ENCODE measurements around the gene SLC38A10.

- TF ChIP-seq SRF (IDR thresholded peaks at IDR 0.05; ENCODE audit: low read depth, low read length), result no peak
- TF ChIP-seq PBX3 (CRISPR knock-in tag; IDR thresholded peaks at IDR 0.05; ENCODE audit: borderline replicate concordance), result no peak
- TF ChIP-seq ATF1 (CRISPR knock-in tag; IDR thresholded peaks at IDR 0.05), result no peak
- no peak for TF ChIP-seq CTCF (CRISPR knock-in tag; IDR thresholded peaks at IDR 0.05)
- TF ChIP-seq SATB2 (CRISPR knock-in tag; IDR thresholded peaks at IDR 0.05), result no peak
- no peak for TF ChIP-seq REST (IDR thresholded peaks at IDR 0.05; ENCODE audit: borderline replicate concordance in 1 of 2, low read depth in 1 of 2, low read length in 2 of 2)
- no peak for TF ChIP-seq GABPA (IDR thresholded peaks at IDR 0.05; ENCODE audit: low read depth, low read length)
- TF ChIP-seq GABPA (CRISPR knock-in tag; IDR thresholded peaks at IDR 0.05; ENCODE audit: low read depth), result peak; percentile 62; the same call in 1 of the 2 replicates
- no peak for TF ChIP-seq ZNF10 (CRISPR knock-in tag; IDR thresholded peaks at IDR 0.05; ENCODE audit: borderline replicate concordance, low read depth)
- no peak for TF ChIP-seq ZNF282 (IDR thresholded peaks at IDR 0.05; ENCODE audit: partially characterized antibody)
- no peak for TF ChIP-seq BRF2 (CRISPR knock-in tag; IDR thresholded peaks at IDR 0.05)
- no peak for TF ChIP-seq POLR2AphosphoS5 (IDR thresholded peaks at IDR 0.05; ENCODE audit: low read depth, low read length)
- no peak for TF ChIP-seq NR3C1 (CRISPR knock-in tag; IDR thresholded peaks at IDR 0.05)
- TF ChIP-seq TARDBP (CRISPR knock-in tag; IDR thresholded peaks at IDR 0.05), result no peak
- no peak for TF ChIP-seq KDM5A (IDR thresholded peaks at IDR 0.05; ENCODE audit: borderline replicate concordance, low read length)
These were observed 73.1 kb downstream of the SLC38A10 start for GRCh38 chr17:81221842-81222619.

All from HepG2 (cell line).